ENCODE data around the gene KCNT2.

DNA sequence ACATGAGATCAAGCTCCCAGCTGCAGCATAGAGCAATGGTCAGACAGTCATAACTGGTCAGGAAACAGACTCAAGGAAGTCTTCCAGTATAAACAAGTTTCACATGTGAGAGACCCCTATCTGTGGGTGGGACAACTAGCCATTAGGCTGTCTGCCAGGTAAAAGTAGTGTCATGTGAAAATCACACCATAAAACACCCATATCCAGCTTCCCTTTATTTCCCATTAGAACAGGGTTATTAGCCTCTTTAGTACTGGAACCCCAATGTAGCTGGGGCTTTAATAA lies 426.7 kb downstream of the KCNT2 start:
- TF ChIP-seq, protein P1, sequence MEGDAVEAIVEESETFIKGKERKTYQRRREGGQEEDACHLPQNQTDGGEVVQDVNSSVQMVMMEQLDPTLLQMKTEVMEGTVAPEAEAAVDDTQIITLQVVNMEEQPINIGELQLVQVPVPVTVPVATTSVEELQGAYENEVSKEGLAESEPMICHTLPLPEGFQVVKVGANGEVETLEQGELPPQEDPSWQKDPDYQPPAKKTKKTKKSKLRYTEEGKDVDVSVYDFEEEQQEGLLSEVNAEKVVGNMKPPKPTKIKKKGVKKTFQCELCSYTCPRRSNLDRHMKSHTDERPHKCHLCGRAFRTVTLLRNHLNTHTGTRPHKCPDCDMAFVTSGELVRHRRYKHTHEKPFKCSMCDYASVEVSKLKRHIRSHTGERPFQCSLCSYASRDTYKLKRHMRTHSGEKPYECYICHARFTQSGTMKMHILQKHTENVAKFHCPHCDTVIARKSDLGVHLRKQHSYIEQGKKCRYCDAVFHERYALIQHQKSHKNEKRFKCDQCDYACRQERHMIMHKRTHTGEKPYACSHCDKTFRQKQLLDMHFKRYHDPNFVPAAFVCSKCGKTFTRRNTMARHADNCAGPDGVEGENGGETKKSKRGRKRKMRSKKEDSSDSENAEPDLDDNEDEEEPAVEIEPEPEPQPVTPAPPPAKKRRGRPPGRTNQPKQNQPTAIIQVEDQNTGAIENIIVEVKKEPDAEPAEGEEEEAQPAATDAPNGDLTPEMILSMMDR (conservative IDR thresholded peaks at IDR 0.05; ENCODE audit: low read length): no peak
- no peak for TF ChIP-seq EZH2phosphoT487 (IDR thresholded peaks at IDR 0.05; ENCODE audit: borderline replicate concordance, low read depth, low read length)
